Esophagus mucosa (tissue), 1 donor: Measurements from ENCODE around the gene ARL11. TPM values are rescaled to one million over a fixed set of nuclear protein-coding genes. Genes with fewer than 3 reads are reported as not detected.

Experiments
- ATAC-seq: fragments of 200-7000 bp; cut with Tn5 transposase; one replicate; pipeline ENCODE4 v1.9.1; 2020
- total RNA-seq: library from RNA; stranded (reverse); gene quantifications from one replicate; pipeline ENCODE4 v1.2.4, GENCODE V29; 2023
- donor health status: DM: yes; HTN: yes; CAD: no.

The ARL11 gene
- total RNA-seq, 1 donor from 2014 or later = 1.2 TPM

GRCh38 chr13:49615836-49616675 is 12.3 kb upstream of the ARL11 start:
- ATAC-seq = no peak

GRCh38 chr13:49616676-49617065 is 11.6 kb upstream of the ARL11 start:
- no peak for ATAC-seq

GRCh38 chr13:49620170-49620621 is 8.1 kb upstream of the ARL11 start:
- no peak for ATAC-seq

GRCh38 chr13:49622174-49622946 is 5.9 kb upstream of the ARL11 start:
- no peak for ATAC-seq

GRCh38 chr13:49624229-49624628 is 4.1 kb upstream of the ARL11 start:
- no peak for ATAC-seq

- ATAC-seq = peak; percentile 67
Observed at GRCh38 chr13:49625392-49626079, 2.8 kb upstream of the ARL11 start.

GRCh38 chr13:49629196-49629938 is 1.1 kb downstream of the ARL11 start:
- no peak for ATAC-seq

GRCh38 chr13:49629947-49630346 is 1.6 kb downstream of the ARL11 start:
- no peak for ATAC-seq

GRCh38 chr13:49630580-49630979 is 2.3 kb downstream of the ARL11 start:
- ATAC-seq = no peak

- ATAC-seq = no peak
Observed at GRCh38 chr13:49632156-49632555, 3.8 kb downstream of the ARL11 start.

- ATAC-seq = no peak
Observed at GRCh38 chr13:49633710-49634109, 5.4 kb downstream of the ARL11 start.

GRCh38 chr13:49635599-49636433 is 7.5 kb downstream of the ARL11 start:
- ATAC-seq = no peak

GRCh38 chr13:49636705-49637104 is 8.4 kb downstream of the ARL11 start:
- no peak for ATAC-seq

GRCh38 chr13:49638030-49638743 is 9.9 kb downstream of the ARL11 start:
- peak; percentile 78 for ATAC-seq

GRCh38 chr13:49638744-49639072 is 10.4 kb downstream of the ARL11 start:
- no peak for ATAC-seq

GRCh38 chr13:49641801-49642291 is 13.5 kb downstream of the ARL11 start:
- peak; percentile 88 for ATAC-seq

GRCh38 chr13:49643035-49643646 is 14.8 kb downstream of the ARL11 start:
- ATAC-seq = no peak

GRCh38 chr13:49645451-49645850 is 17.1 kb downstream of the ARL11 start:
- ATAC-seq = no peak

- ATAC-seq = no peak
Observed at GRCh38 chr13:49646688-49647087, 18.4 kb downstream of the ARL11 start.

- ATAC-seq = peak; percentile 33
Observed at GRCh38 chr13:49649244-49649962, 21.1 kb downstream of the ARL11 start.
